A673 (cell line): Measurements from ENCODE around the gene METTL25. TPM values are rescaled to one million over a fixed set of nuclear protein-coding genes. Genes with fewer than 3 reads are reported as not detected.

ENCODE experiments used
- BruUV-seq: library from RNA; stranded (reverse); fragments of 400-500 nt; replicated peaks from 2 replicates; lab custom pipeline; 2021; lab: Mats Ljungman, UMichigan
- CTCF ChIA-PET: fragments of 300-600 bp; sonication (Branson Sonifier 250); formaldehyde crosslinking; loops from one replicate; lab custom pipeline; 2022; ENCODE audit warnings: antibody characterized with exemption; lab: Charles Lee
- POLR2A ChIA-PET: fragments of 300-600 bp; sonication (Branson Sonifier 250); formaldehyde crosslinking; loops from one replicate; lab custom pipeline; 2022; ENCODE audit warnings: antibody characterized with exemption; ENCODE audit not compliant: low non-redundant PET; lab: Charles Lee
- DNase-seq: peaks from one replicate; pipeline ENCODE4 v3.0.0-alpha.2; 2015; ENCODE audit warnings: low spot score
- H3K27ac ChIP-seq: fragments of 200-600 bp; sonication (generic); 2 replicates; pipeline ENCODE4 v1.5.1; 2016; ENCODE audit warnings: mixed run types, low read depth, mild to moderate bottlenecking, mixed read lengths, antibody characterized with exemption, low read length; ENCODE audit not compliant: poor library complexity, severe bottlenecking
- H3K27me3 ChIP-seq: fragments of 200-600 bp; sonication (generic); replicated peaks from 2 replicates; pipeline ENCODE4 v1.6.1; 2017; ENCODE audit warnings: mixed run types, low read depth, mild to moderate bottlenecking, mixed read lengths, antibody characterized with exemption, low read length; ENCODE audit not compliant: insufficient read depth, poor library complexity
- H3K36me3 ChIP-seq: fragments of 200-600 bp; sonication (generic); 2 replicates; pipeline ENCODE4 v1.6.1; 2016; ENCODE audit warnings: mixed run types, mild to moderate bottlenecking, mixed read lengths, antibody characterized with exemption, low read length; ENCODE audit not compliant: insufficient read depth, poor library complexity, severe bottlenecking
- H3K4me1 ChIP-seq: fragments of 200-600 bp; sonication (generic); 2 replicates; pipeline ENCODE4 v1.6.1; 2017; ENCODE audit warnings: mixed run types, mild to moderate bottlenecking, mixed read lengths, antibody characterized with exemption, low read length; ENCODE audit not compliant: insufficient read depth, poor library complexity, severe bottlenecking
- H3K4me3 ChIP-seq: fragments of 200-600 bp; sonication (generic); 2 replicates; pipeline ENCODE4 v1.5.1; 2016; ENCODE audit warnings: low read depth, mixed run types, mild to moderate bottlenecking, mixed read lengths, low read length; ENCODE audit not compliant: poor library complexity, severe bottlenecking
- H3K9me3 ChIP-seq: fragments of 200-600 bp; sonication (generic); 2 replicates; pipeline ENCODE4 v1.6.1; 2016; ENCODE audit warnings: mixed run types, low read depth, mild to moderate bottlenecking, mixed read lengths, antibody characterized with exemption, low read length; ENCODE audit not compliant: poor library complexity, severe bottlenecking
- EZH2 ChIP-seq: fragments of 200-600 bp; sonication (generic); IDR thresholded peaks from 2 replicates; pipeline ENCODE4 v1.6.1; 2017; ENCODE audit warnings: borderline replicate concordance, low read depth, mild to moderate bottlenecking, mixed read lengths, antibody characterized with exemption, low read length; ENCODE audit not compliant: poor library complexity, severe bottlenecking
- intact Hi-C: fragments of 100-400 bp; cut with micrococcal nuclease; formaldehyde crosslinking; loops from one replicate; pipeline ENCODE4 v1.10.0; 2022; ENCODE audit not compliant: unreplicated experiment
- total RNA-seq: library from RNA; stranded (reverse); gene quantifications from 2 replicates; pipeline ENCODE4 v1.2.3, GENCODE V29; 2021
- TF ChIP-seq, protein P1 (sequence below): fragments of 300-800, 200-600 bp; sonication (generic); conservative IDR thresholded peaks from 2 replicates; pipeline ENCODE4 v1.5.1; 2017; ENCODE audit warnings: low read depth, mild to moderate bottlenecking, antibody characterized with exemption, low read length, moderate library complexity, mixed read lengths

The METTL25 gene
- total RNA-seq, 1 experiment from 2014 or later, result 5.1 TPM

DNA sequence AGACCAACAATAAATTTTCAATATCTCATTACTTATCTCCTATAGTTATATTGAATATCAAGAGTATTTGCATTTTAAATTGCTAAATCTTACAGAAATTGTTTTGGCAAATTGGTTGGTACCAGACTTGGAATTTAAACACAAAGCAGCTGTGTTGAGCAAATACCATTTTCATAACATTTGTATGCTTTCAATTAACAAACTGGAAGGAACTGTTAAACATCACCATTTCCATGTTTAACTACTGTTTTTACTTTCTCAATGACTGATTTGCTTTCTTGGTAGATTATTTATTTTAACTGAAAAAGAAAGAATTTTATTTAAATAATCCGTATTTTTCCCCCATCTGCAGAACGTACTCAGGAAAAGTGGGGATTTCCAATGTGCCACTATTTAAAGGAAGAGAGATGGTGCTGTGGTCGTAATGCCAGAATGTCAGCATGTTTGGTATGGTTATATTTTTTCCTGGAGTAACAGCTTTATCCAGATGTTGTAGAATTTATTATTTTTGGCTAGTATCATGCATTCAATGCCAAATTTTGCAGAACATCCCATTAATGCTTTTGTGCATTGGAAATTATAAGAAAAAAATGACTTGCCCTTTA, 72.3 kb downstream of the METTL25 start:
- POLR2A ChIA-PET, result no interaction called here
- CTCF ChIA-PET, result no interaction called here
- Histone ChIP-seq H3K9me3 (no peaks in the 10 kb centered on the region), H3K4me1 (no peaks in the 10 kb centered on the region), H3K27ac (no peak overlapping the region), H3K4me3 (no peak overlapping the region), H3K27me3 (no peaks in the 10 kb centered on the region), H3K36me3 (no peaks in the 10 kb centered on the region)
- BruUV-seq, result no TSS peak
- TF ChIP-seq, protein P1, sequence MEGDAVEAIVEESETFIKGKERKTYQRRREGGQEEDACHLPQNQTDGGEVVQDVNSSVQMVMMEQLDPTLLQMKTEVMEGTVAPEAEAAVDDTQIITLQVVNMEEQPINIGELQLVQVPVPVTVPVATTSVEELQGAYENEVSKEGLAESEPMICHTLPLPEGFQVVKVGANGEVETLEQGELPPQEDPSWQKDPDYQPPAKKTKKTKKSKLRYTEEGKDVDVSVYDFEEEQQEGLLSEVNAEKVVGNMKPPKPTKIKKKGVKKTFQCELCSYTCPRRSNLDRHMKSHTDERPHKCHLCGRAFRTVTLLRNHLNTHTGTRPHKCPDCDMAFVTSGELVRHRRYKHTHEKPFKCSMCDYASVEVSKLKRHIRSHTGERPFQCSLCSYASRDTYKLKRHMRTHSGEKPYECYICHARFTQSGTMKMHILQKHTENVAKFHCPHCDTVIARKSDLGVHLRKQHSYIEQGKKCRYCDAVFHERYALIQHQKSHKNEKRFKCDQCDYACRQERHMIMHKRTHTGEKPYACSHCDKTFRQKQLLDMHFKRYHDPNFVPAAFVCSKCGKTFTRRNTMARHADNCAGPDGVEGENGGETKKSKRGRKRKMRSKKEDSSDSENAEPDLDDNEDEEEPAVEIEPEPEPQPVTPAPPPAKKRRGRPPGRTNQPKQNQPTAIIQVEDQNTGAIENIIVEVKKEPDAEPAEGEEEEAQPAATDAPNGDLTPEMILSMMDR, result no peak
- TF ChIP-seq EZH2, result no peak
- DNase-seq, result no peak
- intact Hi-C loops, result no loop called here

DNA sequence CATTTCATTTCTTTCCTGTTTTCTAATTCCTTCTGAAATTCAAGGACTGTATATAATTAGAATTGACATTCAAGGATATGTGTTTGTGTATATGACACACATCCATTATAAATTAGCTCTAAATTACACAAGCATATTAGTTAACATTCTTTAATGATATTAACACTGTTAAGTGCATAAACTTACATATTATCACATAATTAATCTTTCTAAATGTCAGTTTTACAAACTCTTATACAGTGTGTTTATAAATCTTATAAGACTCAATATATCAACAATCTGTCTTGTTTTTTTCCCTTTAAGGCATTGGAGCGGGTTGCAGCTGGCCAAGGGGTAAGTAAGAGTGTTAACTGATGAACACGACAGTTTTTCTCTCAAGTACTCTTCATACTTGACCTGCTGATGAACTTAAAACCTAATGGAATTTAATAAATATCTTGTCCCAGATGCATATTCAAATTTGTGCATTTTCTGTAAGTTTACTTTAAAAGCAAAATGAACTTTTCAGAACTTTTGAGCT, 76.1 kb downstream of the METTL25 start:
- Histone ChIP-seq H3K27ac (no peak overlapping the region), H3K4me1 (no peaks in the 10 kb centered on the region), H3K9me3 (no peaks in the 10 kb centered on the region), H3K36me3 (no peaks in the 10 kb centered on the region), H3K4me3 (no peak overlapping the region), H3K27me3 (no peaks in the 10 kb centered on the region)
- BruUV-seq, result no TSS peak
- intact Hi-C loops, result no loop called here
- TF ChIP-seq, protein P1, result no peak
- no peak for TF ChIP-seq EZH2
- CTCF ChIA-PET, result no interaction called here
- DNase-seq, result no peak
- POLR2A ChIA-PET, result no interaction called here

DNA sequence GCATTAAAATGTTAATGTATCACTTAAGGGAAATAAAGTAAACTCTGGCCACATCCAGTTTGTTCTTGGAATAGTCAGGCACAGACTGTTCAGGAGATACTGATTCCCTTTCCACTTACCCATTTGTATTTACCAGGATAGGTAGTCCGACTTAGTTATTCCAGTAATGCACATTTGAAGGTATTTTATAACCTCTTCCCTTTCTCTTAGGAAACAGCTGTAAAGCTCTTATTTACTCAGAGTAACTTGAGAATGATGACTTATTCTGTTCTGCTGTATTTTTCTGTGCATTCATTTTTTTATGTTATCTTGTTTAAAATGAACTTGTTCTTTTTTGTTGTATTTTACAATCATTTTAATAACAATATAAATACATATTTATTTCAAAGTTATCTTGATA, 78.0 kb downstream of the METTL25 start:
- CTCF ChIA-PET, result no interaction called here
- TF ChIP-seq, protein P1, result no peak
- TF ChIP-seq EZH2, result no peak
- BruUV-seq, result no TSS peak
- Histone ChIP-seq H3K27ac (no peak overlapping the region), H3K36me3 (no peaks in the 10 kb centered on the region), H3K4me3 (no peak overlapping the region), H3K27me3 (no peaks in the 10 kb centered on the region), H3K4me1 (no peaks in the 10 kb centered on the region), H3K9me3 (no peaks in the 10 kb centered on the region)
- POLR2A ChIA-PET, result no interaction called here
- intact Hi-C loops, result no loop called here
- DNase-seq, result no peak
